HFF-Myc (cell line): ENCODE results near the gene CRP.

ENCODE experiments used
- DNase-seq: peaks from one replicate; pipeline ENCODE4 v3.0.0-alpha.2; 2011; ENCODE audit warnings: low read depth; ENCODE audit errors: extremely low read depth
- H3K4me3 ChIP-seq: replicated peaks from 2 replicates; pipeline ENCODE4 v1.5.1; 2011; ENCODE audit warnings: low read depth, mild to moderate bottlenecking, control low read depth, low read length
- TF ChIP-seq, protein P1 (sequence below): IDR thresholded peaks from 2 replicates; pipeline ENCODE4 v1.5.1; 2012; ENCODE audit warnings: mild to moderate bottlenecking, low read depth, low read length, control low read depth; ENCODE audit errors: missing control alignments

Gene CRP, protein sequence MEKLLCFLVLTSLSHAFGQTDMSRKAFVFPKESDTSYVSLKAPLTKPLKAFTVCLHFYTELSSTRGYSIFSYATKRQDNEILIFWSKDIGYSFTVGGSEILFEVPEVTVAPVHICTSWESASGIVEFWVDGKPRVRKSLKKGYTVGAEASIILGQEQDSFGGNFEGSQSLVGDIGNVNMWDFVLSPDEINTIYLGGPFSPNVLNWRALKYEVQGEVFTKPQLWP

DNA sequence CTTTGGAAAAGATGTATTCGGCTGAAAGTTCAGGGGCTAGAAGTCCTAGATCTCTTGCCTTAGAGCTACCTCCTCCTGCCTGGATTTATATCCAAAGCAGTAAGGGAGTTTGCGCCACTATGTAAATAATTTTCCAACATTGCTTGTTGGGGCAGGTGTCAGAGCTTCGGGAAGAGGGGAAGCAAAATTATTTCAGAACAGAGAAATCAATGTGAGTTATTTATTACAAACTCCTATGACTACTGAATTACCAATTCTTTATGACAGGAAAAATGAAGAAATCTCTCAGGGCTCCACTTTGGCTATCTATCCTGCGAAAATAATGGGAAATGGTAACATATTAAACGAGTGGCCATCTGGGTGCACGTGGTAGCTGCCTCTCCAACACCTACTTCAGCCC is at the start of gene CRP:
Gene CRP (minus strand): TSS at position 61 of the 400 bp plus-strand sequence. CDS start 104 bp downstream, outside the sequence.
- DNase-seq = no peak
- TF ChIP-seq, protein P1, sequence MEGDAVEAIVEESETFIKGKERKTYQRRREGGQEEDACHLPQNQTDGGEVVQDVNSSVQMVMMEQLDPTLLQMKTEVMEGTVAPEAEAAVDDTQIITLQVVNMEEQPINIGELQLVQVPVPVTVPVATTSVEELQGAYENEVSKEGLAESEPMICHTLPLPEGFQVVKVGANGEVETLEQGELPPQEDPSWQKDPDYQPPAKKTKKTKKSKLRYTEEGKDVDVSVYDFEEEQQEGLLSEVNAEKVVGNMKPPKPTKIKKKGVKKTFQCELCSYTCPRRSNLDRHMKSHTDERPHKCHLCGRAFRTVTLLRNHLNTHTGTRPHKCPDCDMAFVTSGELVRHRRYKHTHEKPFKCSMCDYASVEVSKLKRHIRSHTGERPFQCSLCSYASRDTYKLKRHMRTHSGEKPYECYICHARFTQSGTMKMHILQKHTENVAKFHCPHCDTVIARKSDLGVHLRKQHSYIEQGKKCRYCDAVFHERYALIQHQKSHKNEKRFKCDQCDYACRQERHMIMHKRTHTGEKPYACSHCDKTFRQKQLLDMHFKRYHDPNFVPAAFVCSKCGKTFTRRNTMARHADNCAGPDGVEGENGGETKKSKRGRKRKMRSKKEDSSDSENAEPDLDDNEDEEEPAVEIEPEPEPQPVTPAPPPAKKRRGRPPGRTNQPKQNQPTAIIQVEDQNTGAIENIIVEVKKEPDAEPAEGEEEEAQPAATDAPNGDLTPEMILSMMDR = no peak
- no peak within 1 kb of the TSS for H3K4me3 ChIP-seq

DNA sequence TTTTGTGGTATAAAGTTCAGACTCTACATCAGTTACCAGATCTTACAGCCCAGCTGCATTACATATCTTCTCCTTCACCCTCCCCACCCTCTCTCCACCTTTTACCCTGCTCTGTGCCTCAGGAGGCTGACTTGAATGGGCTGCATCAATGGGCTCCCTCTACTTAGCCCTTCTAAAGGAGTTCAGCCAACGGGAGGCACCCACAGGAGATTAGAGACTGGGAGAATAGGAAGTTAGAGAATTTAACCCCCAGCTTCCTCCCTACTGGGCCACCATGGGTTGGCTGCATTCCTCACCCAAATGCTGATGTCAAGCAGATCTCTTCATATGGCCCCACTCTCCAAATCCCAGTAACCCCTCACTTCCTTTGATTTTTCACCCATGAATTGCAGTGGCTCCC is 49.3 kb upstream of the CRP start:
- no peak for DNase-seq
- no peak overlapping the region for H3K4me3 ChIP-seq
- TF ChIP-seq, protein P1 = no peak

DNA sequence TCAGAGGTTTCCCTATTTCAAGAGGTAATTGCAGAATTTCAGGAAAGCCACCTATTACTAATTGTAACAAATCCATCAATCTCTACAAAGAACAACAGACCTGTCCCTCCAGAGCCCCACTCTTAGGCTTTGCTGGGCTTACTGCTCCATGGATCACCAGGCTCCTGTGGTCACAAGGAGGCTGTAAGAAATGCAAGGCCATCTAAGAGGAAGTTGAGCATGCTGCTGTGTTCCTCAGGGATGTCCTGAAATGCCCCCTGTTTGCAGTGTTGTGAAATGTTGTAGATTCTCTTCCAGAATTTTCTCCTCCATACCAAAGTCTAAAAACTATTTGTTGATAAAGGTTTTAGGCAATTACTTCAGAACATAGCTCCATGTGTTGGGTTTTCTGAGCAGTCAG is 42.0 kb upstream of the CRP start:
- TF ChIP-seq, protein P1 = no peak
- DNase-seq = no peak

DNA sequence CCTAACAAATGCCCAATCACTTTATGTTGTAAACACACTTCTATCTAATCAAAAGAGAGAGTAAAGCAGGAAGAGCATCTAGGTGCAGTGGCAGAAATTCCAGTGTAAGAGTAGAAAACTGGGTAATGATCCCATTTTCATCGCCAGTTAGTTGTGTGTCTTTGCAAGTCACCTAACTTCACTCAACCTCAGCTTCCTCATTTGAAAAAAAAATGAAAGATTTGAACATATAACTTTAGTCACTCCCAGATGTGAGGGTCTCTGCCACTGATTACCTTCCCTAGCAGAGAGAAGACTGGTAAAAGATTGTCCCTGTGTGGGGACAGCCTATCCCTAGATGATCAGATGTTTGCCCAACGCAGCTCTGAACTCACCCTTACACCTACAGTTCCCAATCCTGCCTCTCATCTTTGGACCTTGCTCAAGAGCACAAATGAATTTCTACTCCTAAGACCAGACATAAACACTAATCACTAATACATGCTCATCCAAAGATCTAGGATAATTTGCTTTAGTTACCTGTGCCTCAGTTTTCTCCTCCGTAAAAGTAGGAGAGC is 41.1 kb upstream of the CRP start:
- DNase-seq = no peak
- TF ChIP-seq, protein P1 = no peak
- no peak overlapping the region for H3K4me3 ChIP-seq

More for the DNA sequence above, 42.0 kb upstream of the CRP start:
- no peak overlapping the region for H3K4me3 ChIP-seq

DNA sequence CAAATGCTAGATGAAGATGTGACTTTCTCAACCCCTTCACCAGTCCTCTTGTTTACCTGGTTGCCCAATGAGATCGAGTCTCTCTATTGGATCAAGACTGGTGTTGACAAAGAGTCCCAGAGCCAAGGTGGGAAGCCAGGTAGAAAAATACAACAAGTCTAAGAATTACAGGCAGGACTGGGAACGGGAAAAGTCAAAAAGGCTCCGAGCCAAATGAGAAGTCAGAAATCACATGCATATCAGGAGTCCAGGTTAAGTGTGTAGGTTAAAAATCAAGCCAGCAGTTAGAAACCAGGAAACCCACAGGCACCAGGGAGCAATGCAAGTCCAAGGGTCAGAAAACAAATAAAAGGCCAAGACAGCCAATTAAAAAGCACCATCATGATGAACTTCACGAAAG is 39.0 kb upstream of the CRP start:
- no peak overlapping the region for H3K4me3 ChIP-seq
- TF ChIP-seq, protein P1 = no peak
- no peak for DNase-seq

DNA sequence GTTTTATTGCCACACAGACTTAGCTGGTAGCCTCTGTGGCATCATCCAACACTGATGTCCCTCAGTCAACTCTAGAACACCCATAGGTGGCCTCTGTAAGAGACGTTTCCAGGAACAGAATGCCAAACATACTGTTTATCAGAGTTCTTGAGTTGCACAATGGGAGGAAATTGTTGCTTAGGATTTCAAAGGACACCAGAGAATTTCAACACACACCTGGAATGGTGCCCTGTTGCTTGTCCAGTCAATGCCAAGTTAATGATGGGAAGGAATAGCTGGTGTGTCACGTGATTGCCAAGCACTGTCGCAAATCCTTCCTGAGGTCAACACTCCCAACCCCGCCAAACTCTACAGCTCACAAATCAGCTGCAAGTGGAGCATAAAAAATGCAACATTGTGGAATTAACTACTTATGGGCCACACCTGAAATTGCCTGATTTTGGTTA is 37.8 kb upstream of the CRP start:
- DNase-seq = no peak
- H3K4me3 ChIP-seq = no peak overlapping the region
- TF ChIP-seq, protein P1 = no peak

DNA sequence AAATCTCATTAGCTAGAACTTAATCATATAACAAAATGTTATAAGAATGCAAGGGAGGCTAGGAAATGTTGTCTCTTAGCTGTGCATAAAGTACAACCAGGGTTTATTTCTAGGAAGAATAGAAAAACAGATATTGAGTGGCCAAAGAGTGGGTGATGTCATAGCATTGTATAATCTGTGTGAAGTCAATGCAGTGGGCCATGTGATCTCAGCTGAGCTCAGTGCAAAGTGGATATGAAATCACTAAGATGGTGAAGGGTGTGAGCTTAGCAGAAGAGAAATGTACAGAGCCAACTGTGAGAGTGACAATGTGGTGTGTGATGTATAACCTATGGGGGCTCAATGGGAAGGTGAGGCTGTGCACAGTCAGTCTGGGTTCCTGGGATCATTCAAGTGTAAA is 36.6 kb upstream of the CRP start:
- TF ChIP-seq, protein P1 = no peak
- no peak for DNase-seq
- no peak overlapping the region for H3K4me3 ChIP-seq
